ENCODE measurements around the gene MST1. TPM values are rescaled to one million over a fixed set of nuclear protein-coding genes. Genes with fewer than 3 reads are reported as not detected.

MST1 gene
- total and polyA plus RNA-seq, 5 experiments from 2014 or later, result 0.29 to 13.7 (median 1.1) TPM

- ATAC-seq (no peak), DNase-seq (no peak)
- H3K4me1 Mint-ChIP-seq, result peaks cover 15 to 50% (median 36%) of the 10 kb centered on the region in 4 donors
- peak overlapping the region in 1 of 10 donors; percentile 63 for H3K27ac Mint-ChIP-seq
- H3K4me3 Mint-ChIP-seq, result peak overlapping the region in 7 of 10 donors; percentile 22 to 93 (median 39)
- POLR2A ChIA-PET, result interaction anchor here (0.5 to 0.9 kb wide), 2 partner anchors 48 to 86 kb away, joined by 3 to 4 read pairs; partner anchors contain the start of gene INKA1
- H3K36me3 Mint-ChIP-seq, result no peaks in the 10 kb centered on the region
- no peaks in the 10 kb centered on the region for H3K9me3 Mint-ChIP-seq
- no peaks in the 10 kb centered on the region for H3K27me3 Mint-ChIP-seq
Measured at GRCh38 chr3:49717211-49717958, 28.1 kb upstream of the MST1 start.

GRCh38 chr3:49716691-49717210 lies 27.5 kb upstream of the MST1 start:
- H3K27me3 Mint-ChIP-seq, result no peaks in the 10 kb centered on the region
- no peaks in the 10 kb centered on the region for H3K36me3 Mint-ChIP-seq
- POLR2A ChIA-PET, result no interaction called here
- peaks cover 15 to 53% (median 38%) of the 10 kb centered on the region in 4 donors for H3K4me1 Mint-ChIP-seq
- no peaks in the 10 kb centered on the region for H3K9me3 Mint-ChIP-seq
- DNase-seq (no peak), ATAC-seq (no peak)
- H3K27ac Mint-ChIP-seq, result no peak overlapping the region
- no peak overlapping the region for H3K4me3 Mint-ChIP-seq

- Mint-ChIP-seq H3K27ac (peak overlapping the region in 1 of 10 donors; percentile 43), H3K4me3 (peak overlapping the region in 1 of 10 donors; percentile 7), H3K4me1 (peaks cover 19 to 56% (median 41%) of the 10 kb centered on the region in 4 donors), H3K36me3 (peaks cover 0 to under 1% (median 0%) of the 10 kb centered on the region in 3 donors), H3K27me3 (no peaks in the 10 kb centered on the region), H3K9me3 (no peaks in the 10 kb centered on the region)
- POLR2A ChIA-PET, result interaction anchor here (1.5 kb wide), 1 partner anchor 11 kb away, joined by 4 read pairs; no protein-coding TSS in a partner anchor
- ATAC-seq (no peak), DNase-seq (no peak)
Measured at GRCh38 chr3:49716169-49716568, 26.9 kb upstream of the MST1 start.

GRCh38 chr3:49715611-49716121 lies 26.4 kb upstream of the MST1 start:
- H3K4me1 Mint-ChIP-seq, result peaks cover 15 to 52% (median 39%) of the 10 kb centered on the region in 4 donors
- no peaks in the 10 kb centered on the region for H3K9me3 Mint-ChIP-seq
- DNase-seq (no peak), ATAC-seq (no peak)
- H3K4me3 Mint-ChIP-seq, result no peak overlapping the region
- H3K27ac Mint-ChIP-seq, result no peak overlapping the region
- H3K27me3 Mint-ChIP-seq, result no peaks in the 10 kb centered on the region
- POLR2A ChIA-PET, result interaction anchor here (1.0 to 1.5 kb wide), 2 partner anchors 9 to 12 kb away, joined by 3 to 4 read pairs; no protein-coding TSS in a partner anchor
- peaks cover 0 to 3% (median 0%) of the 10 kb centered on the region in 3 donors for H3K36me3 Mint-ChIP-seq

GRCh38 chr3:49714728-49715550 lies 25.7 kb upstream of the MST1 start:
- Mint-ChIP-seq H3K36me3 (peaks cover 0 to 3% (median 0%) of the 10 kb centered on the region in 3 donors), H3K4me1 (peaks cover 15 to 47% (median 36%) of the 10 kb centered on the region in 4 donors)

GRCh38 chr3:49713336-49714105 lies 24.2 kb upstream of the MST1 start:
- Mint-ChIP-seq H3K27me3 (no peaks in the 10 kb centered on the region), H3K4me1 (peaks cover 10 to 35% (median 23%) of the 10 kb centered on the region in 4 donors), H3K36me3 (peaks cover 0 to 3% (median 0%) of the 10 kb centered on the region in 3 donors), H3K9me3 (no peaks in the 10 kb centered on the region), H3K4me3 (no peak overlapping the region), H3K27ac (peak overlapping the region in 1 of 10 donors; percentile 55)
- POLR2A ChIA-PET, result interaction anchor here (1.3 to 1.5 kb wide), 2 partner anchors 9 to 11 kb away, joined by 4 to 6 read pairs; partner anchors contain the start of gene GMPPB
- ATAC-seq, result no peak
- peak in 1 of 10 donors; percentile 36 for DNase-seq

More at GRCh38 chr3:49714728-49715550, 25.7 kb upstream of the MST1 start:
- Mint-ChIP-seq H3K9me3 (no peaks in the 10 kb centered on the region), H3K4me3 (peak overlapping the region in 2 of 10 donors; percentile 37 to 58), H3K27ac (peak overlapping the region in 3 of 10 donors; percentile 53 to 71 (median 70)), H3K27me3 (no peaks in the 10 kb centered on the region)
- ATAC-seq (no peak), DNase-seq (no peak)
- POLR2A ChIA-PET, result interaction anchor here (0.8 to 1.5 kb wide), 3 partner anchors 8 to 13 kb away, joined by 3 to 4 read pairs (median 3); no protein-coding TSS in a partner anchor

GRCh38 chr3:49712631-49713317 lies 23.5 kb upstream of the MST1 start:
- POLR2A ChIA-PET, result interaction anchor here (1.3 to 1.7 kb wide), 3 partner anchors 10 to 12 kb away, joined by 4 to 6 read pairs (median 4); partner anchors contain the start of gene GMPPB
- H3K4me3 Mint-ChIP-seq, result peak overlapping the region in 2 of 10 donors; percentile 13 to 41
- peak in 1 of 10 donors; percentile 64 for DNase-seq
- H3K4me1 Mint-ChIP-seq, result peaks cover 12 to 33% (median 20%) of the 10 kb centered on the region in 4 donors
- peaks cover 0 to 7% (median 0%) of the 10 kb centered on the region in 3 donors for H3K36me3 Mint-ChIP-seq
- H3K27ac Mint-ChIP-seq, result peak overlapping the region in 8 of 10 donors; percentile 6 to 82 (median 41)
- ATAC-seq, result peak in 1 of 2 donors; percentile 35
- H3K27me3 Mint-ChIP-seq, result no peaks in the 10 kb centered on the region
- no peaks in the 10 kb centered on the region for H3K9me3 Mint-ChIP-seq

GRCh38 chr3:49712166-49712565 lies 22.9 kb upstream of the MST1 start:
- Mint-ChIP-seq H3K27ac (peak overlapping the region in 5 of 10 donors; percentile 28 to 82 (median 47)), H3K27me3 (no peaks in the 10 kb centered on the region), H3K4me1 (peaks cover 12 to 30% (median 18%) of the 10 kb centered on the region in 4 donors), H3K9me3 (no peaks in the 10 kb centered on the region), H3K36me3 (peaks cover 0 to 11% (median 0%) of the 10 kb centered on the region in 3 donors), H3K4me3 (peak overlapping the region in 2 of 10 donors; percentile 13 to 22)
- no peak for DNase-seq
- POLR2A ChIA-PET, result interaction anchor here (1.3 to 1.7 kb wide), 3 partner anchors 11 to 12 kb away, joined by 4 to 6 read pairs (median 4); partner anchors contain the start of gene GMPPB
- ATAC-seq, result no peak

GRCh38 chr3:49711489-49711888 lies 22.2 kb upstream of the MST1 start:
- peaks cover 12 to 30% (median 18%) of the 10 kb centered on the region in 4 donors for H3K4me1 Mint-ChIP-seq
- ATAC-seq, result no peak
- peaks cover 0 to 13% (median 0%) of the 10 kb centered on the region in 3 donors for H3K36me3 Mint-ChIP-seq
- H3K27me3 Mint-ChIP-seq, result no peaks in the 10 kb centered on the region
- H3K4me3 Mint-ChIP-seq, result peak overlapping the region in 1 of 10 donors; percentile 30
- H3K27ac Mint-ChIP-seq, result peak overlapping the region in 9 of 10 donors; percentile 28 to 87 (median 63)
- no peaks in the 10 kb centered on the region for H3K9me3 Mint-ChIP-seq
- POLR2A ChIA-PET, result interaction anchor here (1.7 kb wide), 1 partner anchor 10 kb away, joined by 4 read pairs; no protein-coding TSS in a partner anchor
- peak in 1 of 10 donors; percentile 49 for DNase-seq

GRCh38 chr3:49709852-49710251 lies 20.6 kb upstream of the MST1 start:
- POLR2A ChIA-PET, result no interaction called here
- Mint-ChIP-seq H3K27ac (peak overlapping the region in 1 of 10 donors; percentile 40), H3K27me3 (no peaks in the 10 kb centered on the region), H3K4me1 (peaks cover 12 to 28% (median 18%) of the 10 kb centered on the region in 4 donors), H3K9me3 (no peaks in the 10 kb centered on the region), H3K36me3 (peaks cover 0 to 13% (median 0%) of the 10 kb centered on the region in 3 donors), H3K4me3 (no peak overlapping the region)
- DNase-seq (no peak), ATAC-seq (no peak)

Data from naive thymus-derived CD8-positive, alpha-beta T cell (primary cell).